ENCODE measurements around the gene MOB3A. TPM values are rescaled to one million over a fixed set of nuclear protein-coding genes. Genes with fewer than 3 reads are reported as not detected.

The MOB3A gene
- total RNA-seq, 6 donors from 2014 or later, result 35.4 to 107 (median 60.7) TPM

- peaks cover 7 to 54% (median 36%) of the 10 kb centered on the region in 4 donors for H3K36me3 ChIP-seq
- peak overlapping the region; percentile 95 to 100 (median 100) for H3K4me3 ChIP-seq
- no peaks in the 10 kb centered on the region for H3K9me3 ChIP-seq
- H3K27ac ChIP-seq, result peak overlapping the region; percentile 95 to 100 (median 98)
- peak in 1 of 2 donors; percentile 70 for DNase-seq
- peaks cover 75 to 81% (median 79%) of the 10 kb centered on the region in 4 donors for H3K4me1 ChIP-seq
- WGBS, 2 donors, result 40 to 54% methylated on average over 8 to 27 of the region's 27 CpGs
- ATAC-seq (ENCODE audit: low FRiP score in 2 of 2), result peak in 1 of 2 donors; percentile 0
- no peaks in the 10 kb centered on the region for H3K27me3 ChIP-seq
- no peak for TF ChIP-seq POLR2A (IDR thresholded peaks at IDR 0.05)
- no peak for TF ChIP-seq POLR2AphosphoS5 (IDR thresholded peaks at IDR 0.05)
- no peak for TF ChIP-seq CTCF (IDR thresholded peaks at IDR 0.05)
- TF ChIP-seq EP300 (IDR thresholded peaks at IDR 0.05), result no peak
Observed at GRCh38 chr19:2048959-2049740, 47.0 kb downstream of the MOB3A start.

GRCh38 chr19:2048104-2048958, 47.8 kb downstream of the MOB3A start:
- H3K4me1 ChIP-seq, result peaks cover 76 to 79% (median 79%) of the 10 kb centered on the region in 4 donors
- H3K9me3 ChIP-seq, result no peaks in the 10 kb centered on the region
- H3K27me3 ChIP-seq, result no peaks in the 10 kb centered on the region
- peak overlapping the region in 3 of 4 donors; percentile 95 to 100 (median 99) for H3K4me3 ChIP-seq
- H3K36me3 ChIP-seq, result peaks cover 7 to 60% (median 38%) of the 10 kb centered on the region in 4 donors
- WGBS, 2 donors, result 64 to 72% methylated on average over 6 to 17 of the region's 17 CpGs
- TF ChIP-seq POLR2A (IDR thresholded peaks at IDR 0.05) (no peak), POLR2AphosphoS5 (IDR thresholded peaks at IDR 0.05) (no peak), CTCF (IDR thresholded peaks at IDR 0.05) (no peak), EP300 (IDR thresholded peaks at IDR 0.05) (no peak)
- peak in 1 of 2 donors; percentile 25 for DNase-seq
- ATAC-seq (ENCODE audit: low FRiP score in 2 of 2), result no peak
- H3K27ac ChIP-seq, result peak overlapping the region; percentile 95 to 100 (median 98)

GRCh38 chr19:2047449-2048103, 48.5 kb downstream of the MOB3A start:
- Histone ChIP-seq H3K36me3 (peaks cover 14 to 68% (median 42%) of the 10 kb centered on the region in 4 donors), H3K4me3 (peak overlapping the region in 3 of 4 donors; percentile 95 to 100 (median 99)), H3K27ac (peak overlapping the region; percentile 95 to 100 (median 98)), H3K27me3 (no peaks in the 10 kb centered on the region), H3K9me3 (no peaks in the 10 kb centered on the region), H3K4me1 (peaks cover 82 to 85% (median 84%) of the 10 kb centered on the region in 4 donors)
- ATAC-seq (ENCODE audit: low FRiP score in 2 of 2) (no peak), DNase-seq (peak; percentile 82 to 84)
- 62 to 90% methylated on average over 2 to 22 of the region's 22 CpGs for WGBS, 2 donors
- TF ChIP-seq POLR2AphosphoS5 (IDR thresholded peaks at IDR 0.05) (peak; percentile 6 to 26), EP300 (IDR thresholded peaks at IDR 0.05) (no peak)

- TF ChIP-seq POLR2AphosphoS5 (IDR thresholded peaks at IDR 0.05) (no peak), EP300 (IDR thresholded peaks at IDR 0.05) (no peak), POLR2A (IDR thresholded peaks at IDR 0.05) (no peak), CTCF (IDR thresholded peaks at IDR 0.05) (no peak)
- Histone ChIP-seq H3K4me3 (peak overlapping the region in 1 of 4 donors; percentile 100), H3K27me3 (no peaks in the 10 kb centered on the region), H3K36me3 (peaks cover 15 to 72% (median 45%) of the 10 kb centered on the region in 4 donors), H3K27ac (peak overlapping the region; percentile 95 to 100 (median 98)), H3K4me1 (peaks cover 81 to 85% (median 83%) of the 10 kb centered on the region in 4 donors), H3K9me3 (no peaks in the 10 kb centered on the region)
- no peak for DNase-seq
- 79% methylated on average over 6 of the region's 6 CpGs; no CpG with 5 or more reads in 1 of the 2 donors for WGBS, 2 donors
- ATAC-seq (ENCODE audit: low FRiP score in 2 of 2), result no peak
Observed at GRCh38 chr19:2047076-2047448, 49.1 kb downstream of the MOB3A start.

Measured in upper lobe of left lung (tissue), 6 donors.